Astrocyte of the spinal cord (primary cell): ENCODE results near the gene DSCAM.
A peak's percentile ranks its signal among the peaks of the same experiment; 100 is the strongest.

Source experiments
- DNase-seq: peaks from one replicate; pipeline ENCODE4 v3.0.0; 2011; ENCODE audit warnings: low read depth, low spot score
- H3K4me3 ChIP-seq: 2 replicates; pipeline ENCODE4 v1.5.1; 2011; ENCODE audit warnings: low read depth, mild to moderate bottlenecking, low read length, moderate library complexity
- CTCF ChIP-seq: IDR thresholded peaks from 2 replicates; pipeline ENCODE4 v1.5.1; 2012; ENCODE audit warnings: low read depth, mild to moderate bottlenecking, low read length, inconsistent platforms
- in situ Hi-C: cut with HindIII; loops from 2 replicates; pipeline ENCODE4 v1.10.0; 2017; ENCODE audit warnings: low sequenced_read_pairs

The DSCAM gene

DNA sequence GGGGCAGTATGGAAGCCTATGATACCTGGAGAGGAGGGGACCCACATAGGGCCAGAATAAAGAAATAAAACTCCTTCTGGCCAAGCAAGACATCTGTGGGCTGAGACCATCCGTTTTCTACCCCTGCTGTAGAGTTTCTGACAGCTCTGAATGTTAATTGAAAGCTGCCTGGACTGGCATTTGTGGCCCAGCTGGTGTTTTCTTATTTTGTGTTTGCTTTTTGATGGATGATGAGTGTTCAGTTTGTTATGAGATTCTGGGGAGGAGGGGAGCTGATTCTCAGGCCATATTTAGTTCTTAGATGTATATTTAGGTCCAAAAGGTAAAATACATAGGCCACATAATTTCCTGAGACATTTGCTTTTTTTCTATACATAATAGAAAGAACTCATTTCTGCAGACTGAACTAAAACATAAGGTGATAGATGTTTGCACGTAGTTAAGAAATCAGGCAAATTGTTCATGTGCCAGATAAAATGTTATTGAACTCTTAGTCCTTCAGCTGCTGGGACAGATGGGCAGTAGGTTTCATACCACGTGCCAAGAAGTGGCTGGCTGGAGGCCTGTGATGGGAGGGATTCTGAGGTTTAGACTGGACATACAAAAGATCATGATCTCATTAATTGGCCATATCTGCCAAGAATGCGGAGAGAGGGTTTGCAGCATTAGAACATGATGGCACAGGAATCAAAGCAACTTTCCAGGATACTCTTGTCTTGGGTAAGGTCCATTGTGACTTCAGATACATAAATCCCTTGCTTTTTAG lies 54.1 kb downstream of the DSCAM start:
- in situ Hi-C loops = no loop called here
- no peak for TF ChIP-seq CTCF
- peak; percentile 45 for DNase-seq
- H3K4me3 ChIP-seq = no peak overlapping the region

GRCh38 chr21:40788635-40789034 lies 58.3 kb downstream of the DSCAM start:
- no peak overlapping the region for H3K4me3 ChIP-seq
- no peak for DNase-seq
- no peak for TF ChIP-seq CTCF
- in situ Hi-C loops = no loop called here

- no peak overlapping the region for H3K4me3 ChIP-seq
- DNase-seq = no peak
- no peak for TF ChIP-seq CTCF
- in situ Hi-C loops = no loop called here
Observed at GRCh38 chr21:40783404-40783803, 63.6 kb downstream of the DSCAM start.

DNA sequence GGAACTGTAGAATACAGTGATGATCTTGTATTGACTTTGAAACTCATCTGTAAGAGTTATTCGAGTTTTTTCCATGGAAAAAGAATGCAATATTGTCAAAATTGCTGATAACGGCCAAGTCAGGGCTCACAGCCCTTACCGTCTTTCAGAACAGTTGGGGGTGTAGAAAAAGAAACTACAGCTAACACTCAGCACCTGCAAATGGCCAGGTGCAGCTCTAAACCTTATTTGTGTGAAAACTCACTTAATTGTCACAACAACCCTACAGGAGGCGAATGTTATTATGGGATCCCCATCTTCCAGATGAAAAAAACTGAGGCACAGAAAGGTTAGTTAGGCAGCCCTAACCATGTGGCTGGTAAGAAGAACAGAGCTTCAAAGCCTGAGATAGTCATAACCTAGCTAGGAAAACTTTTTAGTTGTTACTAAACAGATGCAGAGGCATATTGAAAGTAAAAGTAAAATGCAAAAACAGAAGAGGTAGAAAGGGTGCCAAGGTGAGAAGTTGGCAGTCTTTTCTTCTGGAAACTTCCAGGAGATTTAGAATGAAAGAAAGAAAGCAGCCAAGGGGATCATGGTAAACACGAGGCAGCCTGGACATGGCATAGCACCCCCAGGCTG lies 76.4 kb downstream of the DSCAM start:
- TF ChIP-seq CTCF = no peak
- H3K4me3 ChIP-seq = no peak overlapping the region
- in situ Hi-C loops = no loop called here
- no peak for DNase-seq

- in situ Hi-C loops = no loop called here
- TF ChIP-seq CTCF = no peak
- H3K4me3 ChIP-seq = no peak overlapping the region
- no peak for DNase-seq
Observed at GRCh38 chr21:40769231-40769630, 77.7 kb downstream of the DSCAM start.

DNA sequence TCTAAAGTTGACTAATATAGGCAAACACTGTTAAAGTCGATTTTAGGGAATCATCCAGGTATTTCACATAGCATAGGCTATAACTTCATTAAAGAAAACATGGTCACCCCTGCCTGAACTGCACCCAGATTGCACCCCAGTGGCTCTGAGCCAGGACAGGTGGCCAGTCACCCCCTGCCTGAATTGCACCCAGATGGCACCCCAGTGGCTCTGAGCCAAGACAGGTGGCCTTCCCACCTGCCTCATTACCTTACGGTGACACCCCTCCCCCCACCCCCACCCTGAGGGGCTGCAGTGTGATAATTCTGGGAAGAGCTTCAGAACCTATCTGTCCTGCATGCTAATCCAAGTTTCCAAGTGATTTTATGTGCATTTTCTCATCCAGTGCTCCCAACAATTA lies 78.9 kb downstream of the DSCAM start:
- in situ Hi-C loops = no loop called here
- no peak for TF ChIP-seq CTCF
- no peak overlapping the region for H3K4me3 ChIP-seq
- no peak for DNase-seq
